Mesenteric fat pad (tissue), 1 donor: ENCODE measurements around the gene KCNN3. TPM values are rescaled to one million over a fixed set of nuclear protein-coding genes. Genes with fewer than 3 reads are reported as not detected.
"Not testable (repeated sequence)": the region's sequence is repeated elsewhere in the genome, so short reads cannot be mapped to it uniquely, and the experiment has no call there.

Source experiments
- DNase-seq: peaks from one replicate; pipeline ENCODE4 v3.0.0-alpha.2; 2020; ENCODE audit warnings: low spot score
- total RNA-seq: library from RNA; stranded (reverse); fragmentation: NEBNext Ultra II Directional; extraction: Animal tissue kit (Norgen Biotek cat#: 25700); gene quantifications from one replicate; pipeline ENCODE4 v1.2.1, GENCODE V29; 2021
- donor health status: DM: yes; HTN: yes; CAD: no.

Gene KCNN3
- total RNA-seq, 1 donor from 2014 or later, result 0.96 TPM

- DNase-seq, result no peak
Measured at GRCh38 chr1:154712166-154712810, 157.8 kb downstream of the KCNN3 start.

GRCh38 chr1:154711416-154711815, 158.7 kb downstream of the KCNN3 start:
- no peak for DNase-seq

- DNase-seq, result no peak
Measured at GRCh38 chr1:154710106-154710505, 160.0 kb downstream of the KCNN3 start.

DNA sequence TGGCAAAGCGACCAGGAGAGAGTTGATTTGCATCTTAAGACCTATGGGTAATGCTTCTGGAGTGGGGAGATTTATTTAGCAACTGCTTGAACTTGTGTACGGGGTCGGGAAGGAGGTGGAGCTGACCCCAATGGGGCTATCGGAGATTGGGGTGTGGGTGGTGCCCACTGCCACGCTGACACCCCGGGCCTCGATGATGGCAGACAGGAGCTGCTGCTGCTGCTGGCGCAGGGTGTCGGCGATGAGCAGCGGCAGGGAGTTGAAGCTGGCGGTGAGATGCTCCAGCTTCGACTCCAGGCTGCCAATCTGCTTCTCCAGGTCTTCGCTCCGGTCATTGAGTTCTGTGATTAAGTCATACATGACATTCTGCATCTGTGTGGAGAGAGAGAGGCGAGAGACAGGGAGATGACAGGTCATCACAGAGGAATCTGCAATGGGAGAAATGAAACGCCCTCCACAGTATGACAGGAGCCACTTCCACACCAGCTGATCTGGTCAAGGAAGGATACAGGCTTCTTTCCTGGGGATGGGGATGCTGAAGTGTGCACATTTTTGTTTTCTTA, 162.1 kb downstream of the KCNN3 start:
- DNase-seq, result no peak

DNA sequence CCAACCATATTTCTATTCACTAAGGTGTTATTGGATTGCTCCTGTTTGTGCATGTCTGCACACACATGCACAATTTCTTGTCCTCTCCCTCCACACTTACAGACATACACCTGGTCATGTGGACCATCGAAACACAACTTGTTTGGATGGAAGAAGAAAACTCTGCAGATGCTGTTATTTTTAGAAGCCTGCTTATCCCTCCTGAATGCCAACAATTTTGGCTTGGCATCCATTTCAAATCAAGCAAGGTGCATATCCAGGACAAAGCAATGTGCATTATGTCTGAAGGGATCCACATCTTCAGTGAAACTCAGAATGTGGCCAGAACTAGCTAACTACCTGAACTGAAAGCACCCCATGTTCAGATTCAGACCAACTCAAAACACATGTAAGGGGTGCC, 163.2 kb downstream of the KCNN3 start:
- DNase-seq, result no peak

GRCh38 chr1:154705544-154705943, 164.5 kb downstream of the KCNN3 start:
- no peak for DNase-seq

DNA sequence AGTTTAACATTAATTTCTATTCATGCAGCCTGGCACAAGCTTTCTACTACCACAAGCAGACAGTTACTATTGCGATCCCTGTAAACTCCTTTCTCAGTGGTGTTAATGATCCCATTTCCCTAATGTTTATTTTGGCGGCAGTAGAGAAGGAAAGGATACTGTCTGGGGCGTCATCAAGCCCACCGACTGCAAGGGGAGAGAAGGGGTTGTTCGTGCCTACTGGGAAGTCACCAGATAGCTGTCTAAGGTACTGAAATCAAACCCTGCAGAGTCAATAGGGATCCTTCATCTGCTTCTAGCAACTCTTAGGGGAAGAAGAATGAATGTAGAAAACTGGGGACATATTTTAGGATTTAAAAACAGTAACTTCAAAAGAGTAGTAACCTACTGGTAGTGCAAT, 166.9 kb downstream of the KCNN3 start:
- DNase-seq, result no peak

GRCh38 chr1:154698320-154699096, 171.6 kb downstream of the KCNN3 start:
- DNase-seq, result no peak

DNA sequence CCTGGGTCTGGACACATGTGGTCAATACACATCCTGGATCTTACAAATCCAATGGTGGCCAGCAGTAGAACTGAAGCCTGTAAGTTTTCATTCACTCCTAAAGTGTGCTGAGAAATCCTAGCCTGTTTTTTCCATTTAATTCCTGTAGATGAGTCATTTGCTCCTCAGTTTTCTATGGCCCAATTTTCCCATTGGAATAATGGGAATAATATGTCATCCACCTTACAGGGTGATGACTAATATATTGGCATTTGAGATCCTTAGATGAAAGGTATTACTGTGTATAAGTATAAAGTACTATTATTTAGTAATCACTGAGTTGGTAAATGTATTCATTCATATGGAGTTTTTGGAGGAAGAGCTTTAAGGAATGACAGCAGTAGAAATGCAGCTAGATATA, 172.4 kb downstream of the KCNN3 start:
- DNase-seq, result no peak

DNA sequence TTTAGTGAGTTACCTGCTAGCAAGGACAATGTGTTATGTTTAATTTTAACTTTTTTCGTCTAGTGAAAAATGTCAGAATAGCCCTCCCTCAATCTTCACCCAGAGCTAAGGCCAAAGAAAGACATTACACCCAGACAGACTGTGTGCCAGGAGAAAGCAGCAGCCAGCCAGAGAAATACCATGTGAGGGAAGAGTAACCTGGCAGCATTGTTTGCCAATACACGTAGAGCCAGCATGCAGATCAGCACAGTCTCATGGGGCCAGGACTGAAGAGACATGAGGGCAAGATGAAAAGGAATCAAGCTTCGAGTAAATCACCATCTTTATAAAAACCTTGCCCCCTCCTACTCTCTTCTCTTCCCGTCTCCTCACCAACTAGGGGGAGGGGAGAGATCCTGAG, 173.6 kb downstream of the KCNN3 start:
- DNase-seq, result no peak

GRCh38 chr1:154695985-154696384, 174.1 kb downstream of the KCNN3 start:
- no peak for DNase-seq

- DNase-seq, result no peak
Measured at GRCh38 chr1:154694995-154695394, 175.1 kb downstream of the KCNN3 start.

- no peak for DNase-seq
Measured at GRCh38 chr1:154689083-154689482, 181.0 kb downstream of the KCNN3 start.

- DNase-seq, result no peak
Measured at GRCh38 chr1:154686507-154686906, 183.6 kb downstream of the KCNN3 start.

- DNase-seq, result no peak
Measured at GRCh38 chr1:154683820-154684219, 186.3 kb downstream of the KCNN3 start.

GRCh38 chr1:154682254-154682653, 187.8 kb downstream of the KCNN3 start:
- DNase-seq, result no peak

DNA sequence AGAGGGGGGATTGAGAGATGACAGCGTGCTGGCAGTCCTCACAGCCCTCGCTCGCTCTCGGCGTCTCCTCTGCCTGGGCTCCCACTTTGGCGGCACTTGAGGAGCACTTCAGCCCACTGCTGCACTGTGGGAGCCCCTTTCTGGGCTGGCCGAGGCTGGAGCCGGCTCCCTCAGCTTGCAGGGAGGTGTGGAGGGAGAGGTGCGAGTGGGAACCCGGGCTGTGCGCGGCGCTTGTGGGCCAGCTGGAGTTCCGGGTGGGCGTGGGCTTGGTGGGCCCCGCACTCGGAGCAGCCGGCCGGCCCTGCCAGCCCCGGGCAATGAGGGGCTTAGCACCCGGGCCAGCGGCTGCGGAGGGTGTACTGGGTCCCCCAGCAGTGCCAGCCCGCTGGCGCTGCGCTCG, 192.2 kb downstream of the KCNN3 start:
- DNase-seq, result not testable (repeated sequence)

DNA sequence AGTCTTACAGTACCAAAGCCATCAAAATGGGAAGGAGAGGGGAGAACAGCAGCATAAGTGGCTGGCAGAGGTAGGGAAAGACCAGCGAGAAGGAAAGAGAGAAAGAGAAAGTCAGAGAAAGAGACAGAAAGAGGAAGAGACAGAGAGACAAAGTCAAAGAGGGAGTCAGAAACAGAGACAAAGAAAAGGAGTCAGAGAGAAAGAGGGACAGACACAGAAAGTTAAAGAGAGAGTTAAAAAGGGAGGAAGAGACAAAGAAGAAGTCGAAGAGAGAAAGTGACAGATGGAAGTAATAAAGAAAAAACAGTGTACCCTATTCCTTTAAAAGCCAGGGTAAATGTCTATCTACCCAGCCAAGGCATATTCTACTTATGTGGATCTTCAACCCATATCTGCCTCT, 193.2 kb downstream of the KCNN3 start:
- DNase-seq, result not testable (repeated sequence)

GRCh38 chr1:154674456-154674855, 195.6 kb downstream of the KCNN3 start:
- not testable (repeated sequence) for DNase-seq

DNA sequence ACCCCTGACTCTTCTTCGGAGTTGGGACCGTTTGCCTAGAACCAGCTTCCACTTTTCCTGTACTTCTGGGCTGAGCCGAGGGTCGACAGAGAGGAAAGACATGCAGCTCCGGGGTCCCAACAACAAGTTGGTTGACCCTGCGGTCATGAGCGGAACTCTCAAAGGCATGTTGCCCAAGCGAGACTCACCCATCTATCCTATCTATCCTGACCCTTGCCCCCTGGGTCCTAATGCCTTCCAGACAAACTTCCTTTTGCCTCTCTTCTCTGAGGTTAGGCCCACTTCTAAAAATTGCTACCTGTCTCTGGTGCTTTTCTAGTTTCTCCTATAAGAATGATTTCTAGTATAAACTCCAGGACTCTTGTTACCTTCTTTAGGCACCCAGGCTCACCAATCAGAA, 197.8 kb downstream of the KCNN3 start:
- not testable (repeated sequence) for DNase-seq

- not testable (repeated sequence) for DNase-seq
Measured at GRCh38 chr1:154671412-154671811, 198.7 kb downstream of the KCNN3 start.
